ENCODE measurements around the gene ZNF324.
"Not testable (repeated sequence)": the region's sequence is repeated elsewhere in the genome, so short reads cannot be mapped to it uniquely, and the experiment has no call there.

The ZNF324 gene

GRCh38 chr19:58480831-58481230 is 14.0 kb downstream of the ZNF324 start:
- Histone ChIP-seq H3K36me3 (ENCODE audit: control insufficient read depth, insufficient read depth, low read length) (peaks cover 2% of the 10 kb centered on the region), H3K4me1 (ENCODE audit: control insufficient read depth, insufficient read depth, low read length, poor library complexity, severe bottlenecking) (peaks cover 3% of the 10 kb centered on the region), H3K9me3 (ENCODE audit: control insufficient read depth, low read length) (no peaks in the 10 kb centered on the region), H3K27ac (ENCODE audit: low read depth, low read length, severe bottlenecking) (no peak overlapping the region), H3K4me3 (ENCODE audit: extremely low read depth, insufficient read depth, low read length, poor library complexity, severe bottlenecking) (no peak overlapping the region)
- 57 to 100% methylated on average over 1 of the region's 2 CpGs for WGBS, 2 experiments (ENCODE audit: insufficient coverage in 2 of 2)

- H3K27ac ChIP-seq (ENCODE audit: low read depth, low read length, severe bottlenecking): no peak overlapping the region
- no peak overlapping the region for H3K4me3 ChIP-seq (ENCODE audit: extremely low read depth, insufficient read depth, low read length, poor library complexity, severe bottlenecking)
- H3K4me1 ChIP-seq (ENCODE audit: control insufficient read depth, insufficient read depth, low read length, poor library complexity, severe bottlenecking): no peaks in the 10 kb centered on the region
- peaks cover 2% of the 10 kb centered on the region for H3K36me3 ChIP-seq (ENCODE audit: control insufficient read depth, insufficient read depth, low read length)
- no peaks in the 10 kb centered on the region for H3K9me3 ChIP-seq (ENCODE audit: control insufficient read depth, low read length)
- WGBS, 2 experiments (ENCODE audit: insufficient coverage in 2 of 2): 67 to 90% methylated on average over 2 to 3 of the region's 7 CpGs
These were observed 15.5 kb downstream of the ZNF324 start for GRCh38 chr19:58482372-58482771.

GRCh38 chr19:58483776-58484175 is 16.9 kb downstream of the ZNF324 start:
- WGBS, 2 experiments (ENCODE audit: insufficient coverage in 2 of 2): 100% methylated on average over 1 of the region's 2 CpGs; no CpG with 5 or more reads in 1 of the 2 experiments
- H3K36me3 ChIP-seq (ENCODE audit: control insufficient read depth, insufficient read depth, low read length): peaks cover 2% of the 10 kb centered on the region
- no peaks in the 10 kb centered on the region for H3K9me3 ChIP-seq (ENCODE audit: control insufficient read depth, low read length)
- H3K4me1 ChIP-seq (ENCODE audit: control insufficient read depth, insufficient read depth, low read length, poor library complexity, severe bottlenecking): no peaks in the 10 kb centered on the region
- H3K27ac ChIP-seq (ENCODE audit: low read depth, low read length, severe bottlenecking): no peak overlapping the region
- H3K4me3 ChIP-seq (ENCODE audit: extremely low read depth, insufficient read depth, low read length, poor library complexity, severe bottlenecking): no peak overlapping the region

- not testable (repeated sequence) for H3K4me3 ChIP-seq (ENCODE audit: extremely low read depth, insufficient read depth, low read length, poor library complexity, severe bottlenecking); H3K27ac ChIP-seq (ENCODE audit: low read depth, low read length, severe bottlenecking); H3K4me1 ChIP-seq (ENCODE audit: control insufficient read depth, insufficient read depth, low read length, poor library complexity, severe bottlenecking); H3K9me3 ChIP-seq (ENCODE audit: control insufficient read depth, low read length); H3K36me3 ChIP-seq (ENCODE audit: control insufficient read depth, insufficient read depth, low read length)
- 90% methylated on average over 2 of the region's 5 CpGs; no CpG with 5 or more reads in 1 of the 2 experiments for WGBS, 2 experiments (ENCODE audit: insufficient coverage in 2 of 2)
These were observed 17.5 kb downstream of the ZNF324 start for GRCh38 chr19:58484349-58484748.

GRCh38 chr19:58491393-58491792 is 24.5 kb downstream of the ZNF324 start:
- Histone ChIP-seq H3K4me1 (ENCODE audit: control insufficient read depth, insufficient read depth, low read length, poor library complexity, severe bottlenecking) (no peaks in the 10 kb centered on the region), H3K4me3 (ENCODE audit: extremely low read depth, insufficient read depth, low read length, poor library complexity, severe bottlenecking) (no peak overlapping the region), H3K9me3 (ENCODE audit: control insufficient read depth, low read length) (no peaks in the 10 kb centered on the region), H3K36me3 (ENCODE audit: control insufficient read depth, insufficient read depth, low read length) (no peaks in the 10 kb centered on the region), H3K27ac (ENCODE audit: low read depth, low read length, severe bottlenecking) (no peak overlapping the region)
- WGBS, 2 experiments (ENCODE audit: insufficient coverage in 2 of 2): 87 to 100% methylated on average over 4 to 5 of the region's 5 CpGs

- Histone ChIP-seq H3K27ac (ENCODE audit: low read depth, low read length, severe bottlenecking) (no peak overlapping the region), H3K36me3 (ENCODE audit: control insufficient read depth, insufficient read depth, low read length) (no peaks in the 10 kb centered on the region), H3K9me3 (ENCODE audit: control insufficient read depth, low read length) (no peaks in the 10 kb centered on the region), H3K4me3 (ENCODE audit: extremely low read depth, insufficient read depth, low read length, poor library complexity, severe bottlenecking) (no peak overlapping the region), H3K4me1 (ENCODE audit: control insufficient read depth, insufficient read depth, low read length, poor library complexity, severe bottlenecking) (no peaks in the 10 kb centered on the region)
- WGBS, 2 experiments (ENCODE audit: insufficient coverage in 2 of 2): 90 to 94% methylated on average over 10 of the region's 14 CpGs
These were observed 25.4 kb downstream of the ZNF324 start for GRCh38 chr19:58492265-58492664.

GRCh38 chr19:58497634-58498170 is 30.8 kb downstream of the ZNF324 start:
- Histone ChIP-seq H3K4me1 (ENCODE audit: control insufficient read depth, insufficient read depth, low read length, poor library complexity, severe bottlenecking) (peaks cover 3% of the 10 kb centered on the region), H3K4me3 (ENCODE audit: extremely low read depth, insufficient read depth, low read length, poor library complexity, severe bottlenecking) (no peak overlapping the region), H3K27ac (ENCODE audit: low read depth, low read length, severe bottlenecking) (no peak overlapping the region), H3K9me3 (ENCODE audit: control insufficient read depth, low read length) (no peaks in the 10 kb centered on the region), H3K36me3 (ENCODE audit: control insufficient read depth, insufficient read depth, low read length) (no peaks in the 10 kb centered on the region)
- WGBS, 2 experiments (ENCODE audit: insufficient coverage in 2 of 2): 90% methylated on average over 6 to 7 of the region's 8 CpGs

GRCh38 chr19:58498316-58499020 is 31.6 kb downstream of the ZNF324 start:
- Histone ChIP-seq H3K36me3 (ENCODE audit: control insufficient read depth, insufficient read depth, low read length) (no peaks in the 10 kb centered on the region), H3K4me3 (ENCODE audit: extremely low read depth, insufficient read depth, low read length, poor library complexity, severe bottlenecking) (peak overlapping the region; percentile 58), H3K4me1 (ENCODE audit: control insufficient read depth, insufficient read depth, low read length, poor library complexity, severe bottlenecking) (peaks cover 3% of the 10 kb centered on the region), H3K9me3 (ENCODE audit: control insufficient read depth, low read length) (no peaks in the 10 kb centered on the region), H3K27ac (ENCODE audit: low read depth, low read length, severe bottlenecking) (no peak overlapping the region)
- 77 to 79% methylated on average over 17 to 20 of the region's 22 CpGs for whole genome bisulfite sequencing, 2 experiments (ENCODE audit: insufficient coverage in 2 of 2)

- H3K4me1 ChIP-seq (ENCODE audit: control insufficient read depth, insufficient read depth, low read length, poor library complexity, severe bottlenecking): peaks cover 3% of the 10 kb centered on the region
- H3K4me3 ChIP-seq (ENCODE audit: extremely low read depth, insufficient read depth, low read length, poor library complexity, severe bottlenecking): peak overlapping the region; percentile 58
- H3K36me3 ChIP-seq (ENCODE audit: control insufficient read depth, insufficient read depth, low read length): no peaks in the 10 kb centered on the region
- no peaks in the 10 kb centered on the region for H3K9me3 ChIP-seq (ENCODE audit: control insufficient read depth, low read length)
- 3 to 5% methylated on average over 51 to 55 of the region's 60 CpGs for WGBS, 2 experiments (ENCODE audit: insufficient coverage in 2 of 2)
- peak overlapping the region; percentile 64 for H3K27ac ChIP-seq (ENCODE audit: low read depth, low read length, severe bottlenecking)
These were observed 32.4 kb downstream of the ZNF324 start for GRCh38 chr19:58499021-58499927.

GRCh38 chr19:58500242-58500641 is 33.4 kb downstream of the ZNF324 start:
- Histone ChIP-seq H3K4me1 (ENCODE audit: control insufficient read depth, insufficient read depth, low read length, poor library complexity, severe bottlenecking) (peaks cover 3% of the 10 kb centered on the region), H3K4me3 (ENCODE audit: extremely low read depth, insufficient read depth, low read length, poor library complexity, severe bottlenecking) (peak overlapping the region; percentile 58), H3K9me3 (ENCODE audit: control insufficient read depth, low read length) (no peaks in the 10 kb centered on the region), H3K36me3 (ENCODE audit: control insufficient read depth, insufficient read depth, low read length) (no peaks in the 10 kb centered on the region), H3K27ac (ENCODE audit: low read depth, low read length, severe bottlenecking) (no peak overlapping the region)
- WGBS, 2 experiments (ENCODE audit: insufficient coverage in 2 of 2): 93 to 97% methylated on average over 11 of the region's 14 CpGs

Data from mesodermal cell (in vitro differentiated cells).